HEK293 (cell line): Measurements from ENCODE around the gene CHERP.

ENCODE experiments used
- KLF7 ChIP-seq: fragments of 450-650 bp; formaldehyde crosslinking; IDR thresholded peaks from 2 replicates; pipeline ENCODE4 v1.5.1; 2016; ENCODE audit warnings: missing biosample characterization, missing genetic modification characterization, borderline replicate concordance
- ZNF19 ChIP-seq: fragments of 450-650 bp; formaldehyde crosslinking; IDR thresholded peaks from 2 replicates; pipeline ENCODE4; 2016; ENCODE audit warnings: missing biosample characterization, missing genetic modification characterization, low read depth
- ZNF248 ChIP-seq: fragments of 450-650 bp; formaldehyde crosslinking; IDR thresholded peaks from 2 replicates; pipeline ENCODE4 v1.5.1; 2017; ENCODE audit warnings: missing biosample characterization, missing genetic modification characterization
- ZNF274 ChIP-seq, 2 experiments: fragments of 200-500 bp in 1 of 2; fragments of 450-650 bp in 1 of 2; sonication (Bioruptor generic) in 1 of 2; formaldehyde crosslinking in 1 of 2; IDR thresholded peaks; 2 replicates each; pipeline versions ENCODE4 v1.5.1 to v1.6.1; 2014 to 2016; ENCODE audit warnings: borderline replicate concordance in 1 of 2, inconsistent platforms in 1 of 2, low read length in 1 of 2, missing biosample characterization in 1 of 2, missing genetic modification characterization in 1 of 2
- ZNF510 ChIP-seq: fragments of 450-650 bp; formaldehyde crosslinking; IDR thresholded peaks from 2 replicates; pipeline ENCODE4 v1.5.1; 2018; ENCODE audit warnings: mild to moderate bottlenecking, missing genetic modification characterization, missing biosample characterization; ENCODE audit not compliant: insufficient replicate concordance
- ZNF513 ChIP-seq: fragments of 450-650 bp; IDR thresholded peaks from 2 replicates; pipeline ENCODE4 v1.5.1; 2018; ENCODE audit warnings: missing biosample characterization, missing genetic modification characterization
- ZNF544 ChIP-seq: fragments of 450-650 bp; formaldehyde crosslinking; IDR thresholded peaks from 2 replicates; pipeline ENCODE4 v1.5.0; 2017; ENCODE audit warnings: missing biosample characterization, missing genetic modification characterization
- ZNF558 ChIP-seq: fragments of 450-650 bp; formaldehyde crosslinking; IDR thresholded peaks from 2 replicates; pipeline ENCODE4 v1.5.1; 2016; ENCODE audit warnings: missing biosample characterization, missing genetic modification characterization
- ZNF777 ChIP-seq: fragments of 450-650 bp; formaldehyde crosslinking; IDR thresholded peaks from 2 replicates; pipeline ENCODE4 v1.5.1; 2017; ENCODE audit warnings: missing biosample characterization, missing genetic modification characterization, borderline replicate concordance
- TF ChIP-seq, protein P1 (sequence below): fragments of 450-650 bp; formaldehyde crosslinking; IDR thresholded peaks from 2 replicates; pipeline ENCODE4 v1.5.1; 2016; ENCODE audit warnings: missing biosample characterization, missing genetic modification characterization
- TF ChIP-seq, protein P2 (sequence below): fragments of 450-650 bp; formaldehyde crosslinking; IDR thresholded peaks from 2 replicates; pipeline ENCODE4 v1.5.1; 2016; ENCODE audit warnings: missing biosample characterization, missing genetic modification characterization

- TF ChIP-seq ZNF510, result no peak
- TF ChIP-seq, protein P1, sequence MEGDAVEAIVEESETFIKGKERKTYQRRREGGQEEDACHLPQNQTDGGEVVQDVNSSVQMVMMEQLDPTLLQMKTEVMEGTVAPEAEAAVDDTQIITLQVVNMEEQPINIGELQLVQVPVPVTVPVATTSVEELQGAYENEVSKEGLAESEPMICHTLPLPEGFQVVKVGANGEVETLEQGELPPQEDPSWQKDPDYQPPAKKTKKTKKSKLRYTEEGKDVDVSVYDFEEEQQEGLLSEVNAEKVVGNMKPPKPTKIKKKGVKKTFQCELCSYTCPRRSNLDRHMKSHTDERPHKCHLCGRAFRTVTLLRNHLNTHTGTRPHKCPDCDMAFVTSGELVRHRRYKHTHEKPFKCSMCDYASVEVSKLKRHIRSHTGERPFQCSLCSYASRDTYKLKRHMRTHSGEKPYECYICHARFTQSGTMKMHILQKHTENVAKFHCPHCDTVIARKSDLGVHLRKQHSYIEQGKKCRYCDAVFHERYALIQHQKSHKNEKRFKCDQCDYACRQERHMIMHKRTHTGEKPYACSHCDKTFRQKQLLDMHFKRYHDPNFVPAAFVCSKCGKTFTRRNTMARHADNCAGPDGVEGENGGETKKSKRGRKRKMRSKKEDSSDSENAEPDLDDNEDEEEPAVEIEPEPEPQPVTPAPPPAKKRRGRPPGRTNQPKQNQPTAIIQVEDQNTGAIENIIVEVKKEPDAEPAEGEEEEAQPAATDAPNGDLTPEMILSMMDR (tag by site-specific recombination), result no peak
- no peak for TF ChIP-seq ZNF248 (tag by site-specific recombination)
- TF ChIP-seq, protein P2, sequence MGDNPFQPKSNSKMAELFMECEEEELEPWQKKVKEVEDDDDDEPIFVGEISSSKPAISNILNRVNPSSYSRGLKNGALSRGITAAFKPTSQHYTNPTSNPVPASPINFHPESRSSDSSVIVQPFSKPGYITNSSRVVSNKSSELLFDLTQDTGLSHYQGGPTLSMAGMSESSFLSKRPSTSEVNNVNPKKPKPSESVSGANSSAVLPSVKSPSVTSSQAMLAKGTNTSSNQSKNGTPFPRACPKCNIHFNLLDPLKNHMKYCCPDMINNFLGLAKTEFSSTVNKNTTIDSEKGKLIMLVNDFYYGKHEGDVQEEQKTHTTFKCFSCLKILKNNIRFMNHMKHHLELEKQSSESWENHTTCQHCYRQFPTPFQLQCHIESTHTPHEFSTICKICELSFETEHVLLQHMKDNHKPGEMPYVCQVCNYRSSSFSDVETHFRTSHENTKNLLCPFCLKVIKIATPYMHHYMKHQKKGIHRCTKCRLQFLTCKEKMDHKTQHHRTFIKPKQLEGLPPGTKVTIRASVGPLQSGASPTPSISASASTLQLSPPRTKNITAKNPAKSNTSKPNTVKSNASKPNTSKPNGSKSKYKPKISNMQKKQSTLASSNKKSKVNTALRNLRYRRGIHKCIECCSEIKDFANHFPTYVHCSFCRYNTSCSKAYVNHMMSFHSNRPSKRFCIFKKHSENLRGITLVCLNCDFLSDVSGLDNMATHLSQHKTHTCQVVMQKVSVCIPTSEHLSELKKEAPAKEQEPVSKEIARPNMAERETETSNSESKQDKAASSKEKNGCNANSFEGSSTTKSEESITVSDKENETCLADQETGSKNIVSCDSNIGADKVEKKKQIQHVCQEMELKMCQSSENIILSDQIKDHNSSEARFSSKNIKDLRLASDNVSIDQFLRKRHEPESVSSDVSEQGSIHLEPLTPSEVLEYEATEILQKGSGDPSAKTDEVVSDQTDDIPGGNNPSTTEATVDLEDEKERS (tag by site-specific recombination), result no peak
- no peak for TF ChIP-seq ZNF513 (tag by site-specific recombination)
- no peak for TF ChIP-seq ZNF777 (tag by site-specific recombination)
- no peak for TF ChIP-seq ZNF544
- no peak for TF ChIP-seq ZNF274 (IDR thresholded peaks at IDR 0.05; ENCODE audit: low read length)
- no peak for TF ChIP-seq ZNF274 (tag by site-specific recombination; IDR thresholded peaks at IDR 0.05; ENCODE audit: borderline replicate concordance)
- TF ChIP-seq ZNF558, result no peak
- TF ChIP-seq KLF7 (tag by site-specific recombination), result no peak
- no peak for TF ChIP-seq ZNF19
Observed at GRCh38 chr19:16561382-16561781, 19.1 kb upstream of the CHERP start.
